ENCODE measurements around the gene PLK1. TPM values are rescaled to one million over a fixed set of nuclear protein-coding genes. Genes with fewer than 3 reads are reported as not detected.

PLK1 gene
- total and polyA plus RNA-seq, 2 of the 13 experiments (the other 11 are each of a cell fraction or from before 2014, with no cell fraction given), result 71.5 to 76.3 TPM

- Histone ChIP-seq H3K9me3 (ENCODE audit: low read length) (no peaks in the 10 kb centered on the region), H2AFZ (ENCODE audit: low read length) (no peak overlapping the region), H3K4me1 (ENCODE audit: insufficient read depth, low read length) (peaks cover 43% of the 10 kb centered on the region), H3K9ac (ENCODE audit: insufficient read depth, low read depth, low read length) (peak overlapping the region; percentile 9; the same call in 1 of the 2 replicates), H3K27me3 (ENCODE audit: control insufficient read depth in 1 of 2, insufficient read depth in 2 of 2, low read length in 2 of 2) (no peaks in the 10 kb centered on the region; a peak in 1 of 5 replicates), H3K4me3 (replicated peaks in 1 of 3; ENCODE audit: insufficient read depth in 1 of 3, low read depth in 2 of 3, low read length in 3 of 3) (peak overlapping the region in 2 of 3 experiments; percentile 16 to 33; a peak in 3 of 6 replicates), H3K79me2 (ENCODE audit: insufficient read depth, low read length) (peaks cover 4% of the 10 kb centered on the region), H3K36me3 (replicated peaks in 1 of 2; ENCODE audit: control insufficient read depth in 1 of 2, insufficient read depth in 2 of 2, low read length in 2 of 2) (peaks cover 14 to 34% of the 10 kb centered on the region in 2 experiments), H3K4me2 (ENCODE audit: low read depth, low read length) (peak overlapping the region; percentile 76), H4K20me1 (ENCODE audit: insufficient read depth, low read length) (peaks cover 4% of the 10 kb centered on the region; the same call in 1 of the 2 replicates), H3K27ac (ENCODE audit: extremely low read length, insufficient read depth, low read length) (peak overlapping the region; percentile 52)
- ATAC-seq, result peak; percentile 68
- CTCF ChIA-PET (ENCODE audit: low intra/inter-chr PET ratio, low total read pairs), result no interaction called here
- intact Hi-C loops (cut with micrococcal nuclease; ENCODE audit: unreplicated experiment), result no loop called here
- no TSS peak for BruUV-seq (replicated peaks)
- 12% methylated on average over 8 of the region's 8 CpGs for WGBS (ENCODE audit: low lambda C conversion rate)
- peak; percentile 68 for FAIRE-seq
- DNase-seq (ENCODE audit: low spot score), result peak; percentile 84
- POLR2A ChIA-PET, result interaction anchor here (0.6 to 1.5 kb wide), 4 partner anchors 12 to 57 kb away, joined by 3 to 9 read pairs (median 4); partner anchors contain the start of genes DCTN5 and PALB2
- in situ Hi-C loops (cut with HindIII; ENCODE audit: extremely low pct_ligation_motif_present, low pct_unique_long_range_greater_than_20kb), result no loop called here
- TF ChIP-seq ZNF292 (CRISPR knock-in tag; IDR thresholded peaks at IDR 0.05; ENCODE audit: borderline replicate concordance, low read depth), result peak; percentile 93; the same call in 1 of the 2 replicates
- no peak for TF ChIP-seq RBFOX2 (IDR thresholded peaks at IDR 0.05; ENCODE audit: low read depth, low read length)
- TF ChIP-seq E2F1 (CRISPR knock-in tag; IDR thresholded peaks at IDR 0.05), result no peak
- TF ChIP-seq TFE3 (CRISPR knock-in tag; IDR thresholded peaks at IDR 0.05), result no peak
- TF ChIP-seq ZNF616 (CRISPR knock-in tag; IDR thresholded peaks at IDR 0.05; ENCODE audit: low read depth), result no peak
- no peak for TF ChIP-seq ZNF225 (CRISPR knock-in tag; IDR thresholded peaks at IDR 0.05)
- no peak for TF ChIP-seq ZBTB7A (CRISPR knock-in tag; IDR thresholded peaks at IDR 0.05)
- TF ChIP-seq PRDM4 (CRISPR knock-in tag; IDR thresholded peaks at IDR 0.05; ENCODE audit: borderline replicate concordance), result no peak
- TF ChIP-seq KDM5B (CRISPR knock-in tag; IDR thresholded peaks at IDR 0.05; ENCODE audit: borderline replicate concordance), result no peak
- no peak for TF ChIP-seq HMGXB3 (CRISPR knock-in tag; IDR thresholded peaks at IDR 0.05; ENCODE audit: borderline replicate concordance)
- TF ChIP-seq ZNF749 (CRISPR knock-in tag; IDR thresholded peaks at IDR 0.05; ENCODE audit: borderline replicate concordance), result no peak
These were observed 4.6 kb upstream of the PLK1 start for GRCh38 chr16:23673971-23674614.

Measured in HepG2 (cell line).